Colonic mucosa (tissue), 4 donors: ENCODE results near the gene RCN1. TPM values are rescaled to one million over a fixed set of nuclear protein-coding genes. Genes with fewer than 3 reads are reported as not detected.
"Not testable (repeated sequence)": the region's sequence is repeated elsewhere in the genome, so short reads cannot be mapped to it uniquely, and the experiment has no call there.

Source experiments
- DNase-seq: peaks from one replicate; pipeline ENCODE4 v3.0.0-alpha.2; 2020
- H3K27ac ChIP-seq: fragments of 200-600 bp; one replicate; pipeline ENCODE4 v1.8.0; 2021
- H3K27me3 ChIP-seq: fragments of 200-600 bp; one replicate; pipeline ENCODE4 v1.8.0; 2021
- H3K36me3 ChIP-seq: fragments of 200-600 bp; one replicate; pipeline ENCODE4 v1.8.0; 2021
- H3K4me1 ChIP-seq: fragments of 200-600 bp; one replicate; pipeline ENCODE4 v1.8.0; 2021; ENCODE audit warnings: mild to moderate bottlenecking
- H3K4me3 ChIP-seq: fragments of 200-600 bp; one replicate; pipeline ENCODE4 v1.8.0; 2021
- H3K9ac ChIP-seq, 2 donors: one replicate each; pipeline ENCODE4 v1.7.0; 2013; ENCODE audit warnings: control low read depth in 2 of 2, low read depth in 2 of 2, low read length in 2 of 2
- H3K9me3 ChIP-seq: fragments of 200-600 bp; one replicate; pipeline ENCODE4 v1.8.0; 2021
- CTCF ChIP-seq: fragments of 200-600 bp; IDR thresholded peaks from one replicate; pipeline ENCODE4 v1.8.0; 2022; ENCODE audit warnings: antibody characterized with exemption, mild to moderate bottlenecking
- intact Hi-C: fragments of 100-400 bp; cut with DNase I; formaldehyde crosslinking; loops from one replicate; pipeline ENCODE4 v1.14.1; 2022
- total RNA-seq, 2 donors: library from RNA; stranded (reverse); fragmentation: NEBNext Ultra II Directional in 1 of 2; extraction: Animal tissue kit (Norgen Biotek cat#: 25700) in 1 of 2; gene quantifications; one replicate each; pipeline ENCODE4 v1.2.1, GENCODE V29; 2021
- donor health status: healthy.
- donor health status: DM: no; HTN: no; CAD: no.
- donor health status: DM: no; HTN: no; CAD: no.

Gene RCN1
- total RNA-seq, 2 donors from 2014 or later = 51.0 to 52.7 TPM

GRCh38 chr11:32100495-32100894 lies 9.6 kb downstream of the RCN1 start:
- intact Hi-C loops = no loop called here
- H3K36me3 ChIP-seq = no peaks in the 10 kb centered on the region
- no peaks in the 10 kb centered on the region for H3K27me3 ChIP-seq
- H3K4me1 ChIP-seq = no peaks in the 10 kb centered on the region
- no peaks in the 10 kb centered on the region for H3K9me3 ChIP-seq
- H3K9ac ChIP-seq = no peak overlapping the region
- H3K27ac ChIP-seq = no peak overlapping the region
- no peak overlapping the region for H3K4me3 ChIP-seq
- no peak for TF ChIP-seq CTCF
- DNase-seq = no peak

- Histone ChIP-seq H3K36me3 (no peaks in the 10 kb centered on the region), H3K4me1 (no peaks in the 10 kb centered on the region), H3K27ac (no peak overlapping the region), H3K4me3 (no peak overlapping the region), H3K9ac (no peak overlapping the region), H3K27me3 (no peaks in the 10 kb centered on the region), H3K9me3 (no peaks in the 10 kb centered on the region)
- intact Hi-C loops = no loop called here
- TF ChIP-seq CTCF = no peak
- DNase-seq = no peak
Observed at GRCh38 chr11:32101791-32102190, 10.9 kb downstream of the RCN1 start.

DNA sequence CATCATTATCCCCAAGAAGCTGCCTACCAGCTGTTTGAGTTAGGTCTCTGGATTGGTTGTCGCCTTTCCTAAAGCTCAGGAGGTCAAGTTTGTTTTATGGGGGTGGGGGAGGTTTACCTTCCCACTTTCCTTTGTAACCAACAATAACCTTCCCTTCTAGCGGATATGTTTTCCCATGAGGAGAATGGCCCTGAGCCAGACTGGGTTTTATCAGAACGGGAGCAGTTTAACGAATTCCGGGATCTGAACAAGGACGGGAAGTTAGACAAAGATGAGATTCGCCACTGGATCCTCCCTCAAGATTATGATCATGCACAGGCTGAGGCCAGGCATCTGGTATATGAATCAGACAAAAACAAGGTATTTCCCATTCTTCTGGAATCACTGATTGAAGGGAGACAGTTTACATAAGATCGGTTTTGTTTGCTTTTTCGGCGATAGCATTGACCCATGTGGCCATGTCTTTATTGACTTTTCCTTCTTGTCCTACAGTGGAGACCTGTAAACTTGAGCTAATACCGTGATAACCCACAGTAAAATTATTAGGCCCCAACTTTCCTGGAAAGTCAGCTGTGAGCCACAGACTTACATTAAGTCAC lies 12.3 kb downstream of the RCN1 start:
- H3K27ac ChIP-seq, H3K4me1 ChIP-seq, H3K9ac ChIP-seq, H3K27me3 ChIP-seq, H3K4me3 ChIP-seq, H3K36me3 ChIP-seq, H3K9me3 ChIP-seq, DNase-seq, intact Hi-C loops: not testable (repeated sequence)

DNA sequence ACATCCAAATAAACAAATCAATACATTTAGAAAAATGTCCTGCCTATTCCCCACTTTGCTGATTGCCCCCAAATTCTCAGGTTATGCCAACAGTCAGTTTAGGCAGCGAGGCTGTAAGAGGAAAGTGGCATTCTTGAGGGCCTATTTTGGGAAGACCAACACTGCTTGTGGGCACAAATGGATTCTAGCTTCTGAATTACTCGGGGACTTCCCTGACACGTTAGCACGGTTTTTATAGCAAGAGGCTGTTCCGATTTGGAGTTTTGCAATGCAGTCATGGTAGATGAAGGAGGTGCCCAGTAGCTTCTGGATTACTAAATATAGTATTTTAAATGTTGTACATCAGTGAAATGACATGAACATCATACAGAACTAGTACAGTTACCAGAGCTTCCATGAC lies 13.1 kb downstream of the RCN1 start:
- Histone ChIP-seq H3K9ac (no peak overlapping the region), H3K9me3 (no peaks in the 10 kb centered on the region), H3K27ac (no peak overlapping the region), H3K4me3 (no peak overlapping the region), H3K4me1 (no peaks in the 10 kb centered on the region), H3K36me3 (no peaks in the 10 kb centered on the region), H3K27me3 (no peaks in the 10 kb centered on the region)
- no peak for TF ChIP-seq CTCF
- no peak for DNase-seq
- intact Hi-C loops = no loop called here

DNA sequence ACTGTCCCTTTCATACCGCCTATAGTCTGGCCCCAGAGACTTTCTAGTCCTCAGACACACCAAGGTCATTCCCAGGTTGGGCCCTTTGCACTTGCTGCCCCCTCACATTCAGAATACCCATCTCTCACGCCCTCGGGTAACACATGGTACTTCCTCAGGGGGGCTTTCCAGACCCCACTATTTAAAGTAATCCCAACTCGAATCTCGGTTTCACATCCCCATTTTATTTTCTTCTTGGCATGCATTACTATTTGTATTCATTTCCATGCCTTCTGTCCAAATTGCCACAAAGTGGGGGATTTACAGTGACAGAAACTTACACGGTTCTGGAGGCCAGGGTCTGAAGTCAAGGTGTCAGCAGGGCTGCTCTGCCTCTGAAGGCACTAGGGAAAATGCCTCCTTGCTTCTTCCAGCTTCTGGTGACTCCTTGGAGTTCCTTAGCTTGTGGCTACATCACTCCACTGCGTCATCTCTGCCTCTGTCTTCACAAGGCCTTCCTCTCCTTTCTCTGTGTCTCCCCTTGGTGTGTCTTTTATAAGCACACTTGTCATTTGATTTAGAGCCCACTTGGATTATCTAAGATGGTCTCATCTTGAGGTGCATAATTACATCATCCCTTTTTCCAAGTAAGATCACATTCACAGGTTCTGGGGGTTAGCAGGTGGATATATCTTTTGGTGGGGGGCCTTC lies 15.1 kb downstream of the RCN1 start:
- no peak overlapping the region for H3K27ac ChIP-seq
- H3K36me3 ChIP-seq = no peaks in the 10 kb centered on the region
- TF ChIP-seq CTCF = no peak
- H3K4me1 ChIP-seq = no peaks in the 10 kb centered on the region
- no peaks in the 10 kb centered on the region for H3K9me3 ChIP-seq
- intact Hi-C loops = no loop called here
- no peak for DNase-seq
- H3K4me3 ChIP-seq = no peak overlapping the region
- H3K9ac ChIP-seq = no peak overlapping the region
- no peaks in the 10 kb centered on the region for H3K27me3 ChIP-seq

- DNase-seq = no peak
- no peaks in the 10 kb centered on the region for H3K4me1 ChIP-seq
- intact Hi-C loops = no loop called here
- H3K9me3 ChIP-seq = no peaks in the 10 kb centered on the region
- no peak overlapping the region for H3K27ac ChIP-seq
- TF ChIP-seq CTCF = no peak
- H3K4me3 ChIP-seq = no peak overlapping the region
- H3K36me3 ChIP-seq = no peaks in the 10 kb centered on the region
- no peaks in the 10 kb centered on the region for H3K27me3 ChIP-seq
- H3K9ac ChIP-seq = no peak overlapping the region
Observed at GRCh38 chr11:32107647-32108046, 16.8 kb downstream of the RCN1 start.
